Measurements from ENCODE around the gene BAZ2B. TPM values are rescaled to one million over a fixed set of nuclear protein-coding genes. Genes with fewer than 3 reads are reported as not detected.

BAZ2B gene
- total RNA-seq, 1 experiment from 2014 or later = 33.0 TPM

DNA sequence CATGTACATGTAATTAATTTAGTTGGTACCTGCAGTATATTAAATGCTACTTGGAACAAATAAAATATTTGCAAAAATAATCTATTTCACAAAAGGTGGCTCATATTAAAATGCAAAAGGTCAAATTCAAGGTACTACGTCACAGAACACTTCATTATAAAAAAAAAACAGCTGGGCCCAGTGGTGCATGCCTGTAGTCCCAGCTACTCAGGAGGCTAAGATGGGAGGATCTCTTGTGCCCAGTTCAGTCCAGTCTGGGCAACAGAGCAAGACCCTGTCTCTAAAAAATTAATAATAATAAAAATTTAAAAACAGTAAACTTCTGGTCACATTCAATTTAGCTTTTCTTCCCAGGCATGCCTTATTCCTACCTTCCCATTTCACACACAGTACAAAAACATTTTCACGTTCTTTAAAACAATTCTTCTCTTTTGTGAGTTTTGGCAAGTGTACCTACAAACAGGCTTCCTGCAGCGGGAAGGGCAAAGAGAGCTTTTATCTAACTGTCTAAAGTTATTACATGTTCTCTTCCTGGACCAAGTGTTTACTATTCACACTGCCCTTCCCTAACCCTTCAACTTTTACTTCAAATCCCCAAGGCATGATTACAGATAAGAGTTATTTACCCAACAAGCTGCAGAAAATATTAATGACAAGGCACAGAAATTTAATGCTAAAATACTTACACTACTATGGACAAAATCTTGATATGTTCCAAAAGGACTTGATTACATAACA, 10.7 kb downstream of the BAZ2B start:
- CTCF ChIA-PET = interaction anchor here (0.8 to 1.1 kb wide), 3 partner anchors 10 to 14 kb away, joined by 3 to 4 read pairs (median 3); partner anchors contain the start of gene BAZ2B
- H3K36me3 Mint-ChIP-seq = no peaks in the 10 kb centered on the region
- POLR2A ChIA-PET = interaction anchor here (0.6 kb wide), 1 partner anchor 99 kb away, joined by 3 read pairs; no protein-coding TSS in a partner anchor

DNA sequence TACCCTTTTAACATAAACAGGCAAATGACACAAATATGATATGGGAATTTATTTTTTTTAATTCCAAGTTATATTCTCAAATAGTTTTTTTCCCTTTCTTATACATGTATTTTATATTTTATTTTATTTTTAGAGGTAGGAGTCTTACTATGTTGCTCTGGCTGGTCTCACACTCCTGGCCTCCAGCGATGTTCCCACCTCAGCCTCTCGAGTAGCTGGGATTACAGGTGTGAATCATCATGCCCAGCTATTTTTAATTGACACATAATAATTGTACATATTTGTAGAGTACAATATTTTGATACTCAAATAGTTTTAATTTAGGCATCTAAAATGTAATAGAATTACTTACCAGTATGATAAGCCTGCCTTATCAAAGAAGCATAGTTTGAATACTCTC, 12.2 kb downstream of the BAZ2B start:
- no peaks in the 10 kb centered on the region for H3K36me3 Mint-ChIP-seq
- CTCF ChIA-PET = no interaction called here
- DNase-seq (ENCODE audit: low spot score) (no peak), ATAC-seq (no peak)
- H3K27ac Mint-ChIP-seq = no peak overlapping the region
- POLR2A ChIA-PET = interaction anchor here (0.7 kb wide), 1 partner anchor 11 kb away, joined by 4 read pairs; no protein-coding TSS in a partner anchor
- H3K4me1 Mint-ChIP-seq = peaks cover 39% of the 10 kb centered on the region
- H3K4me3 Mint-ChIP-seq = no peak overlapping the region
- H3K9me3 Mint-ChIP-seq = no peaks in the 10 kb centered on the region
- TF ChIP-seq NFATC4 (CRISPR knock-in tag; IDR thresholded peaks at IDR 0.05) (no peak), GRHL2 (CRISPR knock-in tag; IDR thresholded peaks at IDR 0.05; ENCODE audit: insufficient replicate concordance, severe bottlenecking) (no peak), ZNF232 (CRISPR knock-in tag; IDR thresholded peaks at IDR 0.05) (no peak), ZNF219 (CRISPR knock-in tag; IDR thresholded peaks at IDR 0.05; ENCODE audit: borderline replicate concordance) (no peak), ZNF423 (CRISPR knock-in tag; IDR thresholded peaks at IDR 0.05) (no peak)
- TF ChIP-seq, protein P1, sequence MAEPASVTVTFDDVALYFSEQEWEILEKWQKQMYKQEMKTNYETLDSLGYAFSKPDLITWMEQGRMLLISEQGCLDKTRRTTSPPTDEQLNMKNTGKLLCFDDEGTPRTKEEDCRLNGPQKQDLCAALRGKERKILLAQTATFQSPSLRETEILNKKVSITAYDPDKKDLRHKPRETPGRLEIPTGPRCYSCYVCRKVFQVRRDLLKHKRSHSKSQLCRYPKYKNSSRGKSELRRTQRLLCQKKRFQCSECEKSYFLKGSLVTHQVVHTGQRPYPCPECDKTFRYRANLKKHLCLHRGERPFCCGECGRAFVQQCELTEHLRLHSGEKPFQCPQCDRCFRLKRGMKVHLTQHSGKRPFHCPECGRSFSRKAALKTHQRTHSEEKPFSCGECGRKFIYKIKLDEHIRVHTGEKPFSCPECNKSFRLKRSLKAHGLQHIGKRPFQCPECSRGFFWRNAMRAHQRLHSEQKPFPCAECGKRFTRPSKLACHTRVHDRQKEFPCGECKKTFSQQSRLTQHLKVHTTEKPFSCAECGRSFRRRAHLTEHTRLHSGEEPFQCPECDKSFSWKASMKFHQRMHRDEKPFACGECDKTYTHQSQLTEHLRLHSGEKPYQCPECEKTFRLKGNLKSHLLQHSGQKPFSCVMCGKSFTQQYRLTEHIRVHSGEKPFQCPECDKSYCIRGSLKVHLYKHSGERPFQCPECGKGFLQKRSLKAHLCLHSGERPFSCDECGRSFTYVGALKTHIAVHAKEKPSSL (CRISPR knock-in tag; conservative IDR thresholded peaks at IDR 0.05) = no peak
- TF ChIP-seq, protein P2, sequence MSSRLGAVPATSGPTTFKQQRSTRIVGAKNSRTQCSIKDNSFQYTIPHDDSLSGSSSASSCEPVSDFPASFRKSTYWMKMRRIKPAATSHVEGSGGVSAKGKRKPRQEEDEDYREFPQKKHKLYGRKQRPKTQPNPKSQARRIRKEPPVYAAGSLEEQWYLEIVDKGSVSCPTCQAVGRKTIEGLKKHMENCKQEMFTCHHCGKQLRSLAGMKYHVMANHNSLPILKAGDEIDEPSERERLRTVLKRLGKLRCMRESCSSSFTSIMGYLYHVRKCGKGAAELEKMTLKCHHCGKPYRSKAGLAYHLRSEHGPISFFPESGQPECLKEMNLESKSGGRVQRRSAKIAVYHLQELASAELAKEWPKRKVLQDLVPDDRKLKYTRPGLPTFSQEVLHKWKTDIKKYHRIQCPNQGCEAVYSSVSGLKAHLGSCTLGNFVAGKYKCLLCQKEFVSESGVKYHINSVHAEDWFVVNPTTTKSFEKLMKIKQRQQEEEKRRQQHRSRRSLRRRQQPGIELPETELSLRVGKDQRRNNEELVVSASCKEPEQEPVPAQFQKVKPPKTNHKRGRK (CRISPR knock-in tag; IDR thresholded peaks at IDR 0.05; ENCODE audit: borderline replicate concordance) = no peak
- H3K27me3 Mint-ChIP-seq (ENCODE audit: low read depth) = no peaks in the 10 kb centered on the region

More for the DNA sequence above, 10.7 kb downstream of the BAZ2B start:
- DNase-seq (ENCODE audit: low spot score) (no peak), ATAC-seq (no peak)
- Mint-ChIP-seq H3K4me1 (peaks cover 51% of the 10 kb centered on the region), H3K27ac (peak overlapping the region; percentile 39), H3K9me3 (no peaks in the 10 kb centered on the region), H3K4me3 (no peak overlapping the region), H3K27me3 (ENCODE audit: low read depth) (no peaks in the 10 kb centered on the region)
- no peak for TF ChIP-seq NR2C2 (CRISPR knock-in tag; IDR thresholded peaks at IDR 0.05)
- TF ChIP-seq ZNF671 (CRISPR knock-in tag; IDR thresholded peaks at IDR 0.05) = no peak
- TF ChIP-seq FOXP1 (CRISPR knock-in tag; IDR thresholded peaks at IDR 0.05; ENCODE audit: borderline replicate concordance) = no peak
- no peak for TF ChIP-seq GABPB1 (CRISPR knock-in tag; IDR thresholded peaks at IDR 0.05)
- TF ChIP-seq, protein P3, sequence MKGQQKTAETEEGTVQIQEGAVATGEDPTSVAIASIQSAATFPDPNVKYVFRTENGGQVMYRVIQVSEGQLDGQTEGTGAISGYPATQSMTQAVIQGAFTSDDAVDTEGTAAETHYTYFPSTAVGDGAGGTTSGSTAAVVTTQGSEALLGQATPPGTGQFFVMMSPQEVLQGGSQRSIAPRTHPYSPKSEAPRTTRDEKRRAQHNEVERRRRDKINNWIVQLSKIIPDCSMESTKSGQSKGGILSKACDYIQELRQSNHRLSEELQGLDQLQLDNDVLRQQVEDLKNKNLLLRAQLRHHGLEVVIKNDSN (CRISPR knock-in tag; IDR thresholded peaks at IDR 0.05) = no peak
- TF ChIP-seq SMAD4 (CRISPR knock-in tag; IDR thresholded peaks at IDR 0.05) = no peak
- TF ChIP-seq, protein P1 (CRISPR knock-in tag; conservative IDR thresholded peaks at IDR 0.05) = no peak
- TF ChIP-seq SMAD3 (CRISPR knock-in tag; IDR thresholded peaks at IDR 0.05; ENCODE audit: borderline replicate concordance) = no peak
- TF ChIP-seq ZNF423 (CRISPR knock-in tag; IDR thresholded peaks at IDR 0.05) = no peak
- TF ChIP-seq, protein P4, sequence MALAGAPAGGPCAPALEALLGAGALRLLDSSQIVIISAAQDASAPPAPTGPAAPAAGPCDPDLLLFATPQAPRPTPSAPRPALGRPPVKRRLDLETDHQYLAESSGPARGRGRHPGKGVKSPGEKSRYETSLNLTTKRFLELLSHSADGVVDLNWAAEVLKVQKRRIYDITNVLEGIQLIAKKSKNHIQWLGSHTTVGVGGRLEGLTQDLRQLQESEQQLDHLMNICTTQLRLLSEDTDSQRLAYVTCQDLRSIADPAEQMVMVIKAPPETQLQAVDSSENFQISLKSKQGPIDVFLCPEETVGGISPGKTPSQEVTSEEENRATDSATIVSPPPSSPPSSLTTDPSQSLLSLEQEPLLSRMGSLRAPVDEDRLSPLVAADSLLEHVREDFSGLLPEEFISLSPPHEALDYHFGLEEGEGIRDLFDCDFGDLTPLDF (CRISPR knock-in tag; IDR thresholded peaks at IDR 0.05) = no peak
- no peak for TF ChIP-seq TP53 (CRISPR knock-in tag; IDR thresholded peaks at IDR 0.05)
- TF ChIP-seq, protein P5, sequence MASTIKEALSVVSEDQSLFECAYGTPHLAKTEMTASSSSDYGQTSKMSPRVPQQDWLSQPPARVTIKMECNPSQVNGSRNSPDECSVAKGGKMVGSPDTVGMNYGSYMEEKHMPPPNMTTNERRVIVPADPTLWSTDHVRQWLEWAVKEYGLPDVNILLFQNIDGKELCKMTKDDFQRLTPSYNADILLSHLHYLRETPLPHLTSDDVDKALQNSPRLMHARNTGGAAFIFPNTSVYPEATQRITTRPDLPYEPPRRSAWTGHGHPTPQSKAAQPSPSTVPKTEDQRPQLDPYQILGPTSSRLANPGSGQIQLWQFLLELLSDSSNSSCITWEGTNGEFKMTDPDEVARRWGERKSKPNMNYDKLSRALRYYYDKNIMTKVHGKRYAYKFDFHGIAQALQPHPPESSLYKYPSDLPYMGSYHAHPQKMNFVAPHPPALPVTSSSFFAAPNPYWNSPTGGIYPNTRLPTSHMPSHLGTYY (CRISPR knock-in tag; IDR thresholded peaks at IDR 0.05) = no peak
- TF ChIP-seq ZNF138 (CRISPR knock-in tag; conservative IDR thresholded peaks at IDR 0.05) = no peak

All from WTC11 (cell line).